Activated CD4-positive, alpha-beta T cell treated with anti-CD3 and anti-CD28 coated beads, Interleukin-2, Interleukin-4, amounts not matched to agents 100 ng/mL and 50 ng/mL, durations not matched to agents 16 hours and 8 hours (primary cell): ENCODE results near the gene RNF40.

Source experiments
- DNase-seq: peaks from one replicate; pipeline ENCODE4 v3.0.0-alpha.2; 2020; ENCODE audit warnings: low spot score

RNF40 gene

DNA sequence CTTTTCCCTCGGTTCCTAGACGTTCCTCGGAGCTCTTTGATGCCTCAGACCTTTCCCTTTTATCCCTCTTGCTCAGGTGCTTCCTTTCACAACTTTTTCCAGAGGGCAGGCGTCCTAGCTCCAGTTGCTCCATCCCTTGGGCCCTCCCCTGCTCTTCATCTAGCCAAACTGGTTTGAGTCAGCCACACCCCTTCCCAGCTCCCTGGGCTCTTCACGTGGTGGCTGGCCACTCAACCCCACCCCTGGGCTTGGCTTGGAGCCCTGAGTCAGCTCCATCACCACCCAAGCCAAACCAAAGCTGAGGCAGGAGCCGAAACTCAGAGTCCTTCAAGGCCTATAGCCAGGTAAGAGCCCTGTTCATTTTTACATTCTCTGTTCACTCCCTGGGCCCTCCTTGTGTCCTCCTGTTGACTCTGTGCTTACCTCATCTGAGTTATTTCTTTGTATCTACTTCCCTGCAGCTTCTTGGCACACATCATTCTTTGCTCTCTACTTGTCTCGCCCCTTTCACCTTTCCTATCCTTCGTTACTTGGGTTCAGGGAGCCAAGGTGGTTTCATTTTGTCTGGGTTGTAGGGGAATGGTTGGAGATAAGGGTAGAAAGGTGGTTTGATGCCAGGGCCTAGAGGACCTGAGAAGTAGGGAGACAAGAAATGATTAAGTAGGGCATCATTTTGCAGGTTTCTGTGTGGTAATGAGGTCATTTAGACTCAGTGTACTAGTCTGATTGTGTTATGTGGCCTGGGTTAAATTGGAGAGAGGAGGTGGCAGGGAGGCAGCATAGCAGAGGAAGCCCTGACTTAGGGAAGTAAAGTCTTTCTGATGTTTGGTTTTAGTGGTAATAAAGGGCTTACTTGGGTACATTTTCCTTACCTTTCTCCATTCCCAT, 21.5 kb upstream of the RNF40 start:
- DNase-seq = peak; percentile 6

DNA sequence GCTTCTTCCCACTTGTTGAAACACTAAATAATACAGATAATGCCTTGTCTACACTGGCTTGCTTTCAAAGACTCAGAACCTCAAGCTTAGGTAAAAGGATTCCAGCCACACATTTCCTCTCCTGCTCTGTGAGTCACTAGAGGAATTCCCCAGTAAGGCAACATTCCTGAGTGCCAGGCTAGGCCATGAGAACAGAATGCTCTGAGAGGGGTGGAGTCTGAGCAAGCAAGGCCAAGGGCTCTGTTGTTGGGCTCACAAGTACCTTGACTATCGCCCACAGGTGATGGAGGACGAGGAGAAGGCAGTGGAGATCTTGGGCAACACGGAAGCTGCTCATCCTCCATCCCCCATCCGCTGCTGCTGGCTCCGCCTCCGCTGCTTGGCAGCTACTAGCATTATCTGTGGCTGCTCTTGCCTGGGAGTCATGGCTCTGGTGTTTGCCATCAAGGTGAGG, 20.6 kb upstream of the RNF40 start:
- no peak for DNase-seq

DNA sequence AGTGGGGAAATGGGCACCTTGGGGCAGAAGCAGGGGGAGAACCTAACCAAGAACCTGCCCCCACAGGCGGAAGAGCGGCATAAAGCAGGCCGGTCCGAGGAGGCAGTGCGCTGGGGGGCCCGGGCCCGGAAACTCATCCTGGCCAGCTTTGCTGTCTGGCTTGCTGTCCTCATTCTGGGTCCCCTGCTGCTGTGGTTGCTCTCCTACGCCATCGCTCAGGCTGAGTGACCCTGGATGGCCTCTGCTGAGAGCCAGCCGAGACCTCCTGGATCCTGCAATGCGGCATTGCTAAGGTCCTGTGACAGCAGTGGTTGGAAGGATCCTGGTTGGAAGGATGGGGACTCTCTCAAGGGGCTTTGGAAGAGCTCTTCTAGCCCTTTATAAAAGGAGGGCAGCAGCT, 18.4 kb upstream of the RNF40 start:
- DNase-seq = no peak

DNA sequence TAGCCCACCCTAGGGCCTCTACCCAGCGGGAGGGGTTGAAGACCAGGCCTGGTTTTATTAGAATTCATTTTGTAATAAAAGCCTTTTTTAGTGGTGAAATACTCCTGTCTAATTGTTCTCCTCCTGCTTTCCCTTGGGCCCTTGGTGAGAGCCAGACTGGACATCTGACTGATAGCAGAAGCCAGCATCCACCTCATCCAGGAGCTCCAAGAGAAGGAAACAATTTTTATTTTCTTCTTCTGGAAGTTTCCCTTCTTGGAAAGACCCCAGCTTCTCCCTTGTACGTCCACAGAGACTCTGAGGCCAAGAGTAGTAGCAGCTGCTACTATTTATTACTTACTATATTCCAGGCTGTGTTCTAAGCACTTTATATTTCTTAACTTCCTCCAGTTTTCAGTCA, 17.9 kb upstream of the RNF40 start:
- no peak for DNase-seq

DNA sequence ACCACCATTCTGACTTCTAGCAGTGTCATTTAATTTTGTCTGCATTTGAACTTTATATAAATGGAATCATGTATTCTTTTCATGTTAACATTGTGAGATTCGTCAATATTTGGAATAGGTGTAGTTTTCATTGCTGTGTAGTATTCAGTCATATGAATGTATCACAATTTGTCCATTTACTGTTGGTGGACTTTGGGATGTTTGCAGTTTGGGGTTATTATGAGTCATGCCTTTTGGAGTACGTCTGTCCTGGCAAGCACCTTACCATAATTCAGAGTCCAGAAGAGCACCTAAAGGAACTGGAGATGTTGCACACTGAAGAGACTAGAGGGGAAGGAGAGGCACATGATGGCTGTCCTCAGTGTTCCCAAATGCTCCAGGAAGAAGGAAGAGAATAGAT, 17.0 kb upstream of the RNF40 start:
- DNase-seq = no peak

DNA sequence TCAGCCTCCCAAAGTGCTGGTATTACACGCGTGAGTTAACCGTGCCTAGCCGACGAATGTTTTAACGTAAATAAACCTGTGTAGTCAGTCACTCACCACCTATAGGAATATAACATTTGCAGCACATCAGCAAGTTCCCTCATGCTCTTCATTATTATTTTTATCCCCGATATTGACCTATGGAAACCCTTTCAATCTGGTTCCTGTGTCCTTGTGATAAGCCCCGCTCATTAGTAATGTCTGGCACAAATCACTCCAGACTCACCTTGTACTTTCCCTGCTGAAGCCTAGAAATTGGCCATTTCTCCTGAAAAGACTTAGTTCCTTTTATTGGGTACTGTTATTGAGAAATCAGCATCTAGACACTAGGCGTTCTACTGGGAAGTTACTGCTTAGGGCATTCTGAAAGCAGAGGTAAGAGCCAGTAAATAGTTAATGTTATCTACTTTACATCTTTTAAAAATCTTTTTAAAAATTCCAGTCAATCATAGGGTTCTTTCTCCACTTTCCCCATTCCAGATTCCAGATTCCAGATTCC, 15.4 kb upstream of the RNF40 start:
- DNase-seq = no peak

DNA sequence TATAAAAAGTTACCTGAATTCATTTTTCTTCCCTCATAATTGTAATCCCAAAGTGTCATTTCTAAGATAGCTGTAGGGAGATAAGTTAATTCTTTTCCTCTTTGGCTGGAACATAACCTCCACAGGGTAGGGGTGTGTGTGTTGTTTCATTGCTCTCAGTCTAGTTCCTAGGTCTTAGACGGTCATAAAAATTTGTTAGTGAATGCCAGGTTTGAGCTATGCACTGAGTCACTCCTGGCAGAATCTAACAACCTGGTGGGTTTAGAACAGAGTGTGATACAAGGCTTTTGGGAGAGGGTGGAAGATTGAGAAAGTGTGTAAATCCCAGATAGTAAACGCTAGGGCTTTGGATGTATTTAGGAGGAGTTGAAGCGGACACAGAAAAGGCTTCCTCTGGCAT, 14.8 kb upstream of the RNF40 start:
- no peak for DNase-seq

DNA sequence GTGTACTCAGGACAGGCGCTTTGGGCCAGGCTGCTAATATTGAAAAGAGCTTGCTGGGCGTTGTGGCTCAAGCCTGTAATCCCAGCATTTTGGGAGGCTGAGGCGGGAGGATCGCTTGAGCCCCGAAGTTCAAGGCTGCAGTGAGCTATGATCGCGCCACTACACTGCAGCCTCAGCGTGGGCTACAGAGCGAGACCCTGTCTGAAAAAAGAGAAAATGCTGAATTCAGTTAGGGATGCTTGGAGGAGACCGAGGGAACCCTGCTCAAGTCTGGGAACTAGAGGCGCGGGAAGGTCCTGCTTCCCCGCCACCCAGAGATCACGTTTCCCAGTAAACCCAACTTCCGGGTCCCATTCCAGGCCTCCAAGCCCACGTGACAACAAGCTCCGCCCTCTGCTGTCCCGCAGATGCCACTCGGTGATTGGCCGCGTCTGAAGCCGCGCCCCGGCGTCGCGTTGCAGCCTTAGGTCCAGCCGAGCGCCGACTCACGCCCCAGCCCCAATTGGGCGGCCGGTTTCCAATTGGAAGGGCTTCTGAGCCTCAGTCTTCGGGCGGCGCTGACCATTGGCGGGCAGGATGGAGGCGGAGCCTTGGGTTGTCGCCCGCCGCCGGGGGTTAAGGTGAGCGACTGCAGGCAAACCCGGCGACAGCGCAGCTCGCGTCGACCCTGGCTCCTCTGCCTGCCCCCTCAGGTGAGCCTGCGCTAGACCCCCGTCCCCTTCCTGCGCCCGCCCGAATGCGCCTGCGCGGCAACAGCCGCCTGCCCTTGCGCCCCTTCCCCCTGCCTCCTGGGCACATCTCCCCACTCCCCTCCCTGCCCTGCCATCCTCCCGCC, 14.1 kb upstream of the RNF40 start, which contains the start of gene PHKG2:
Gene PHKG2 (plus strand): TSS at position 627 of the 835 bp plus-strand sequence. CDS start 396 bp downstream, outside the sequence.
- DNase-seq = peak; percentile 99

DNA sequence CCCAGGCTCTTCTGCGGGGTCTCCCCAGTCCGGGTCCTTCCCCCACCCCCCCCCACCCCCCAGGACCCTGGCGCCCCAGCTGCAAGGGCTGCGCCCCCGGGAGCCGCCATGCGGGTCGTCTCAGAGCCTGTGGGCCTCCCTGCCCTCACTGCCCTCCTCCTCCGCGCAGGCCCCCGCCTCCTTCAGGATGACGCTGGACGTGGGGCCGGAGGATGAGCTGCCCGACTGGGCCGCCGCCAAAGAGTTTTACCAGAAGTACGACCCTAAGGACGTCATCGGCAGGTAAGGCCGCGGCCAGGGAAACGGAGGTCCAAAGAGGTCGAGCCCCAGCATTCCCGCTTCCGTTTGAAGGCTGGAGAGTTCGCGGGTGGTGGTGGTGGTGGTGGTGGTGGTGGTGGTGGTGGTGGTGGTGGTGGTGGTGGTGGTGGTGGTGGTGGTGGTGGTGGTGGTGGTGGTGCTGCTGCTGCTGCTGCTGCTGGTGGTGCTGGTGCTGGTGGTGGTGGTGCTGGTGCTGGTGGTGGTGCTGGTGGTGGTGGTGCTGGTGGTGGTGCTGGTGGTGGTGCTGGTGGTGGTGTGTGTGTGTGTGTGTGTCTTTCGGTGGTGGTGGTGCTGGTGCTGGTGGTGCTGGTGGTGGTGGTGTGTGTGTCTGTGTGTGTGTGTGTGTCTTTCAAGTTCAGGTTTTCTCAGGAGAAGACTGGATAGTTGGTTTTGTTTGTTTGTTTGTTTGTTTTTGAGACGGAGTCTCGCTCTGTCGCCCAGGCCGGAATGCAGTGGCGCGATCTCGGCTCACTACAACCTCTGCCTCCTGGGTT, 13.3 kb upstream of the RNF40 start:
- DNase-seq = no peak

DNA sequence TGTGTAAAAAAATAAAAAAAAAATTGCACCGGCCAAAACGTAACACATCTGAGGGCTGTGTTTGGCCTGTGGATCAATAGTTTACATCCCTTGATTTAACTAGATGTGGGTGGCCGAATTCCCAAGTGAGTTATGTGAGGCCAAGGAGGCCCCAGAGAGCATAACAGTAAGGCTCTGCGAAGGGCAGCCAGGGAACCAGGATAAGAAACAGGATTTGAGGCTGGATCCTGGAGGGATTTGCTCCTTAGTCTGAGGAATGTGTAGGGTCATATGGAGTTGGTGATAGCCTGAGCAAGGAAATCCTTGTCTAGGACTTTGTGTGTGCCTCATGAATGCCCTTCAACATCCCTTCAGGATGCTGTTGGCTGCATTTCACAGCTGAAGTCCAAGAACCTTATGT, 11.9 kb upstream of the RNF40 start:
- no peak for DNase-seq

DNA sequence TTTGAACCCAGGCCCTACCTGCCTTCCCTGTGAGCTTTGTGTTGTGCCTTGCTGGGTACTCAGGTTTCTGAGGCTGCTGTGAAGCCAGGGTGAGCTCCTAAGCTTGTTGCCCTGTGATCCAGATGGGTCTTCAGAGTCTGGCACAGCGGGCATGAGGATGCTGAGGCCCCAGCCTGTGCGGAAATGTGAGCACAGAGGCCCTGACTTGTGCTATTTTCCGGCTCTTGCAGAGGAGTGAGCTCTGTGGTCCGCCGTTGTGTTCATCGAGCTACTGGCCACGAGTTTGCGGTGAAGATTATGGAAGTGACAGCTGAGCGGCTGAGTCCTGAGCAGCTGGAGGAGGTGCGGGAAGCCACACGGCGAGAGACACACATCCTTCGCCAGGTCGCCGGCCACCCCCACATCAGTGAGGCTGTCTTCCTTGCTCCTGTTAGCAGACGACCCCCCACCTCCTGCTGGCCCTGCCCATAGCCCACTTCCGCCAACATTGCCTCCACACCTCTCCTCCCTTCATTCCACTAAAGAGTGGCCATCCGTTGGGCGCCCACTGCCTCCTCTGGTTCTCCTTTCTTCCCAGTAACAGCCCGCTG, 11.2 kb upstream of the RNF40 start:
- DNase-seq = no peak

DNA sequence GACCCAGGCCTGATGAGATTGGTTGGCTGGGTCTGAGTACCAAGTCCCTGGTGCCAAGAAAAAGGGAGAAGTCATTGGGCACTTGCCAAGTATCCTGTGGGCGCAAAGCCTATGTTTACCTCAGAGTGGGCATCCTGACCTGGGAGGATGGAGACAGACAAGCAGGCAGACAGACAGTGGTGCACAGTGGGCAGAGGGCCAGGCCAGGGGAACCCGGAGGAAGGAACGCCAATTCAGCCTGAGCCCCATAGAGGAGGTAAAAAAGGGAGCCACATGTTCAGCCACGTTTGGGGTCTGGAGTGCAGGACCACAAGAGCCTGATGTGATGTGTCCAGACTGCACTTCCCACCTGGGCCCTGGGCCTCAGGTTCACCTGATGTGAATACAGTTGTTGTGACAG, 8.5 kb upstream of the RNF40 start:
- DNase-seq = no peak

DNA sequence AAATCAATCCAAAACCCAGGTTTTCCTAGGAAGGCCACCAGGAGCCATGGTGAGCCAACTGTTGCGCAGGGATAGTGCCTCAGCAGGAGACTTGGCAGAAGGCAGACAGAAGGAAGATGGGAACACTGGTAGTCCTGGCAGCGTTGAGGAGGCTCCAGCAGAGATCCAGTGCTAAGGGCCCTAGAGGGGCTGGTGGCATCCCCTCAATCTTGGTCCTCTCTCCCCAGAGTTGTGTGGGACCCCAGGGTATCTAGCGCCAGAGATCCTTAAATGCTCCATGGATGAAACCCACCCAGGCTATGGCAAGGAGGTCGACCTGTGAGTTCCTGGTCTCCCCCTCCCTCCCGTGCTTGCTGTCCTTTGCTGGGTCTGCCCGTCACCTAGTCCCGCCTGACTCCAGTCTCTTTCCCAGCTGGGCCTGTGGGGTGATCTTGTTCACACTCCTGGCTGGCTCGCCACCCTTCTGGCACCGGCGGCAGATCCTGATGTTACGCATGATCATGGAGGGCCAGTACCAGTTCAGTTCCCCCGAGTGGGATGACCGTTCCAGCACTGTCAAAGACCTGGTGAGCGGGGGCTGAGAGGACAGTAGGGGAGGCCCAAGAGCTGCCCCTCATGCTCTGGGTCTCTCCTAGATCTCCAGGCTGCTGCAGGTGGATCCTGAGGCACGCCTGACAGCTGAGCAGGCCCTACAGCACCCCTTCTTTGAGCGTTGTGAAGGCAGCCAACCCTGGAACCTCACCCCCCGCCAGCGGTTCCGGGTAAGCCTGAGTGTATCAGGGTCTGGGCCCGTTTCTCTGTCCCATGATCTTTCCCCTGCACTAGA, 6.0 kb upstream of the RNF40 start:
- DNase-seq = no peak

DNA sequence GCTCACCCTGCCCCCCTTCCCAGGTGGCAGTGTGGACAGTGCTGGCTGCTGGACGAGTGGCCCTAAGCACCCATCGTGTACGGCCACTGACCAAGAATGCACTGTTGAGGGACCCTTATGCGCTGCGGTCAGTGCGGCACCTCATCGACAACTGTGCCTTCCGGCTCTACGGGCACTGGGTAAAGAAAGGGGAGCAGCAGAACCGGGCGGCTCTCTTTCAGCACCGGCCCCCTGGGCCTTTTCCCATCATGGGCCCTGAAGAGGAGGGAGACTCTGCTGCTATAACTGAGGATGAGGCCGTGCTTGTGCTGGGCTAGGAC, 5.4 kb upstream of the RNF40 start:
- DNase-seq = no peak

DNA sequence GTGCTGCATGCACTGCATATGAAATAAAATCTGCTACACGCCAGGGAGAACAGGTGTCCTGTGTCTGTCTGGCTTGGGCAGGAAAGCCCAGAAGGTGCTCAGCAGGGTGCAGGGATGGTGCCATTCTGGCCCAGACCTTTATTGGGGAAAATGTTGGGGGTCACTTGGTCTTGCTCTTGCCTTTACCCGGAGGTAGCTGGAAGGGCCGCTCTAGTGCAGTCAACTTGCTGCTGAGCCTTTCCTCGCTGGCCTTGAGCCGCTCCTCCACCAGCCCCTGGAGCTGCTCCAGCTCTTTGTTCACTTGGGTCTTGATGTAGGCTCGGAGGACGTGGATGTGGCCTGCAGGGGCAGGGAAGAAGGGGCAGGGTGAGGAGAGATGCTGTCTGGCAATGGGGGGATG, 4.8 kb upstream of the RNF40 start:
- DNase-seq = no peak

DNA sequence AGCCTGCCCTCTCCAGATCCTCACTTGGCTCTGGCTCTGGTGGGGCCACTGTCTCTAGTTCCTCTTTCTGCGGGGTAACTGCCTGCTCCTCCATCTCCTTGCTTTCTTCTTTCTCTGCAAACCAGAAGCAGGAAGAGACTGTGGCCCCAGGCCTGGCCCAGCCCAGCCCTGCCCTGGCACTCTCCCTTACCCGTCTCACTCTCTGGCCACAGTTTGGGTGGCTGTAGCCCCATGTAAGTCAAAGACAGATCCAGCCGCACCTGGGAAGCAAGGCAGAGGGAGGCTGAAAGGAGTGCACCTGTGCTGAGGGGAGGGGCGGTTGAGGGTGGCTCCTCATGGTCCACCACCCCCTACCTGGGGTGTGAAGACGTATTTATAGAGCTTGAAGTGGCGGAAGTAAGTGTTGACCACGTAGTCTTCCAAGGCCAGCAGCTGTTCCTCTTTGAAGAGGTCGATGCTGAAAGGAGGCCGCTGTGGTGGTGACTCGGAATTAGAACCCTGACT, 3.1 kb upstream of the RNF40 start:
- DNase-seq = no peak

DNA sequence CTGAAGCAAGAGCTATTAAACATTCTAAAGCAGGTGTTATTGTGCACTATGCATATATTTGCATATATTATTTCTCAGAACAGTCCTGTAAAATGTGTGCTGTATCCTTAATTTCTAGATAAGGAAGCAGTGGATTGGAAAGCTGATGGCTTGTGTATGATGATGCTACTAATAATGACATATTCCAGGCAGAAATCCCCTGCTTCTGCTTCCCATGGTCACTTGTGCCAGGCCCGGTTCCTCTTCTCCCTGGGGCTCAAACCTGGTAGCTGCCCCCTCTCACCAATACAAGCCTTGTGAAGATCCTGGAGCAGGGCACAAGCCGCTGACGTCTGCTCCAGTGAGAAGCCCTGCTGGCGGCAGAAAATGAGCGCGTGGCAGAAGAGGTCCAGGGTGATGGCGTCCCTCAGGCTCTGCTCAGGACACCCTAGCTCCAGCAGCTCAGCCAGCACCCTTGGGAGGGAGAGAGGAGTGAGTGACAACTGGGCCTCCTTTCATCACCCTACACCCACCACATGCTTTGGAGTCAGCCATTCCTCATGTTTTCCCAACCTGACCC, 2.0 kb upstream of the RNF40 start:
- DNase-seq = no peak

DNA sequence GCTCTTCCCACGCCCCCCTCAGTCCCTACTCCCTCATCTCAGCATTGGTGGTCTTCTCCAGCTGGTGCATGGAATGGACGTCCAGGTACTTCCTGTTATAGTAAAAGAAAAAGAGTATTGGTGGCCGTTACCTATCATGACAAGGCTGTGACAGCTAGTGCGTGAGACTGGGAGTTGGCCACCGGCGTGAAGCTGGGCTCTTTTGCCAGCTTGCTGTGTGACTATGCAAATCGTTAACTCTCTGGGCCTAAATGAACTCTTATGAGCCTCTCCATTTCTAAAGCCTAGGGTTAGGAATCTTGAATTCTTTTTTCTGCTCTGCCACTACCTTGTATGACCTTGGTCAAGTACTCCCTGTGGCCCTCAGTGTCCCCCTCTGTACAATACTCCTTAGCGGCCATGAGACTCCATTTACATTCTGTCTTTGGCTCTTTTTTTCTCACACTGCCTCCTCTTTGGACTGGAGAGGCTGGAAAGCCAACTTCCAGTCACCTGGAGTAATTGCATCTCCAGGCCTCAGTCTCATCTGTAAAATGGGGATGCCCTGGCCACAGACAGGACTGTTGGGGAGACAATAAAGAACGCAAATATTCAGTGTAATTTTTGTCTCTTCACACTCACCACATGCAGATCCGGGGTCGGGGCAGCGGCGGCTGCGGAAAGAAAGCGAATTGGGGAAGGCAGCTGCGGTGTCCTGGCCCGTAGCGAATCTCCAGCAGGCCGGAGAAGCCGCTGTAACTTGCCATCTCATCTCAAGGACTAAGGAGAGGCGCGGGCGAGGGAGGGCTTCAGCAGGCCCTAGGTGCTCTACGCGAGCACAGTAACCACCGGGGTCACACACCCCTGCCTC, 1.3 kb upstream of the RNF40 start:
- no peak for DNase-seq

DNA sequence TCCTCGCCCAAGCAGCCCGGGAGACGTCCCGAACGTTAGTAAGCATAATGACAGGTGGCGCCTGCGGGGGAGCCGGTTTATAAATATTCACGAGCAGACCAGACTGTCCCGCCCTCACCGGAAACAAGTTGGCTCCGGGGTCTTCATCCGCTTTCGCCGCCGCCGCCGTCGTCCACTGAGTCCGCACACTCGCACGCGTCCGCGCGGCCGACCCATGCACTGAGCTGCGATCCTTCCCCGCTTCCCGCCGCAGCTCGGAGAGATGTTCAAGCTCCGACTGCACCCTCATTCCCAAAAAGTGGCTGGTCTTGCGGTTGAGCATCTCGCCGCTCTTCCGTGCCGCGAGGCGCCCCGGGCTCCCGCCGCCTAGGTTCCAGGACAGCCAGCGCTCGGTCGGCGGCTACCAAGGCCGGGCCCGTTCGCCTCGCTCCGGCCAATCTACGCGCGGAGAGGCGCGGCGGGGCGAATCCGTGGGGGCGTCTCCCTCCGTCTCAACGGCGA, 645 bp upstream of the RNF40 start:
- DNase-seq = peak; percentile 24
